HuH-7.5 (cell line): ENCODE measurements around the gene OR51F2.
"Not testable (repeated sequence)": the region's sequence is repeated elsewhere in the genome, so short reads cannot be mapped to it uniquely, and the experiment has no call there.

ENCODE experiments used
- DNase-seq: peaks from one replicate; pipeline ENCODE4 v3.0.0; 2011; ENCODE audit warnings: low spot score

The OR51F2 gene, protein sequence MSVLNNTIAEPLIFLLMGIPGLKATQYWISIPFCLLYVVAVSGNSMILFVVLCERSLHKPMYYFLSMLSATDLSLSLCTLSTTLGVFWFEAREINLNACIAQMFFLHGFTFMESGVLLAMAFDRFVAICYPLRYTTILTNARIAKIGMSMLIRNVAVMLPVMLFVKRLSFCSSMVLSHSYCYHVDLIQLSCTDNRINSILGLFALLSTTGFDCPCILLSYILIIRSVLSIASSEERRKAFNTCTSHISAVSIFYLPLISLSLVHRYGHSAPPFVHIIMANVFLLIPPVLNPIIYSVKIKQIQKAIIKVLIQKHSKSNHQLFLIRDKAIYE

DNA sequence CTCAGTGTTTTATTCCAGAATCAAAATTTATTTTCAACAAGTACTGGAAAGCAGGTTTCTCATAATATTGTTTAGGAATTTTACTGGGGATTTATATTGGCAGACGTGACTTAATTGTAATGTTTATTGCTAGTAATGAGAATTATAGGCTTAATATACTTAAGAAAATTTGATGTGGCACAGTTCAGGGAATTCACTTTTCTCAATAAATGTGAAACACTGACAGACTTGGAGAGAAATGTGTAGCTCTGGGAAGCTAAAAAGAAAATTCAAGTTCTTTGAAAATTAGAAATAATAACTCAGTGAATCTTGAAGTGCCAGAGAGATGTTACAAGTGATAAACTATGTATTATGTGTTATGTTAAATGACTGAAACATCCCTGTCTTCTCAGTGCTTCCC, at the start of gene OR51F2:
OR51F2 (plus strand) TSS at position 301 of the 400 bp plus-strand sequence. CDS start 101 bp downstream, outside the sequence.
- DNase-seq, result no peak

DNA sequence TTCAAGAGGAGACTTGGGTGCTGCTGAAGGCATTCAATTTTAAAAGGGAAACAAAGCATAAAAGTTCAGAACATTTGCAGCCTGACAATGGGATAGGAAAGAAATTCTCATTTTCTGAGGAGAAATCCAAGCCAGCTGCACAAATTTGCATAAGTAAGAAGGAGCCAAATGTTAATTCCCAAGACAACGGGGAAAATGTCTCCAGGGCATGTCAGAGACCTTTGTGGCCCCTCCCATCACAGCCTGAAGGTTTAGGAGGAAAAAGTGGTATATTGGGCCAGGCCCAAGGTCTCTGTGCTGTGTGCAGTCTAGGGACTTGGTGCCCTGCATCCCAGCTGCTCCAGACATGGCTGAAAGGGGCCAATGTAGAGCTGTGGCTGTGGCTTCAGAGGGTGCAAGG, 38.7 kb upstream of the OR51F2 start:
- no peak for DNase-seq

DNA sequence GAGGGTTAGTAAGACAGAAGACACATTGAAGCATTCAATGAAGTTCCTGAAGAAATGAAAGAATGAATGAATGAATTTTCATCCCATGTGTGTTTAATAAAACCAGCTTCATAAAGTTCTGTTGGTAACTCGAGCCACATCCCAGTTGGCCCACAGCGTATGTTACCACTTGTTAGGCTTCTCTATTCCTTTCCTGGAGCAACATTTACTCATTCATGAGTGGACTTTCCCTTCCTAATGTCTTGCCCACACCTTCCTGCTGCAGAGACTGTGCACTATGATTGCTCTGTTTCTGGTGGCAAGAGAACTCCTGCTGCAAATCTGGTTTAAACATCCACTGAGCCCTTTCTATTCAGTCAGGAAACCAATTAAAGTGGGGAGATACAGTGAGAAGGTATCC, 23.9 kb upstream of the OR51F2 start:
- DNase-seq, result no peak

DNA sequence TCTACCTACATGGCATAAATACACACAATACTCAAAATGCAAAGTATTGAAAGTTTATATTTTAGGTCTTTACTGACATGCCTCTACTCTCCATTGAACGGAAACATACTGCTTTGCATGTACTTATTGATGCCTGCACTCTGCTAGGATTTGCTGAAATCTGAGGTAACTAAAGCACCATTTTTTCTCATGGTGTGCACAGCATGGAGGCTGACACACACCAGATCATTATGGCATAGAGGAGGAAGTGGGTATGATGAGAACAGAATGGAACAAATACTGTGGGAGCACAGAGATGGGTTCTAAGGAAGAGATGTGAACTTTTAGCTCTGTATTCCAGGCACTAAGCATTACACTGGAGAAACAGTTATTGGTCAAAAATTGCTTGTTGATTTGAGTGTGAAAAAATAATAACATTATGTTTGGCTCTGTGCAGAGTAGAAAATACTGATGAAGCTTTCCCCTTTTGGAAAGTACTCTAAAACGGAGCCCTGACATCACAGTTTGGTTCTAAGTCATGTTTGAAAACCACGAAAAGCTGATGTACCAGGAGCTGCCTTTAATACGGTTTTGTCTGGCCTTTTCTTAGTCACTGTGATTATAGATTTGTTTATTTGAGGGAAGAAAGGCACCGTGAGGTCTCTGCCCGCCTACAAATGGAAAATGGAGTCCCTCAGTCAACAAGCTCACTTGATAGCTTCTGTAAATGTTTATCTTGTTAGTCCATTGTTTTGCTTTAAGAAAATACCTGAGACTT, 22.5 kb upstream of the OR51F2 start:
- no peak for DNase-seq

DNA sequence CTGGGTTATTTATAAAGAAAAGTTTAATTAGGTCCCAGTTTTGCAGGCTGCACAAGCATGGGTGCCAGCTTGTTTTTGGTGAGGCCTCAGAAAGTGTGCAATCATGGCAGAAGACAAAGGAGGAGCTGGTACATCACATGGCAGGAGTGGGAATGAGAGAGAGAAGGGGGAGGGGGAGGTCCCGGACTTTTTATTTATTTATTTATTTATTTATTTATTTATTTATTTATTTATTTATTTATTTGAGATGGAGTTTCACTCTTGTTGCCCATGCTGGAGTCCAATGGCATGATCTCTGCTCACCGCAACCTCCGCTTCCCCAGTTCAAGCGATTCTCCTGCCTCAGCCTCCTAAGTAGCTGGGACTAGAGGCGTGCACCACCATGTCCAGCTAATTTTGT, 19.8 kb upstream of the OR51F2 start:
- not testable (repeated sequence) for DNase-seq

DNA sequence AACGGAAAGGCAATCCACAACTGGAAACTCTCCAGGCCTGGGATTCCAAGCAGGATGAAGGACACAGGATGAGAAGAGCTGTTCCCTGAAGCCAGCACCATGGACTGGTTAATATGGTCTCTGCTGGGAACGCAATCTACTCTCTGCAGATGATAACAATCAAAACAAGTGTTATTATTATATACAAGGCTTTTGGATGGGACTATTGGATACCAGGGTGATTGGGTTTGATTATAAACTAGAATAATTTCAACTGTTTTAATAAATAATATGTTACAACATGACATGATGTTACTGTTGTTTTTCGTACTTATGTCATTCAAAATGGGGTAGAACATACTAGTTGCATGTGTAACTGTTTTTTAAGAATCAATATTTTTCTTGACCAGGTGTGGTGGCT, 16.8 kb upstream of the OR51F2 start, which contains the start of gene OR52R1:
OR52R1 (minus strand) TSS at position 101 of the 400 bp plus-strand sequence; CDS start at position 101, 0 bp downstream.
- DNase-seq, result no peak

DNA sequence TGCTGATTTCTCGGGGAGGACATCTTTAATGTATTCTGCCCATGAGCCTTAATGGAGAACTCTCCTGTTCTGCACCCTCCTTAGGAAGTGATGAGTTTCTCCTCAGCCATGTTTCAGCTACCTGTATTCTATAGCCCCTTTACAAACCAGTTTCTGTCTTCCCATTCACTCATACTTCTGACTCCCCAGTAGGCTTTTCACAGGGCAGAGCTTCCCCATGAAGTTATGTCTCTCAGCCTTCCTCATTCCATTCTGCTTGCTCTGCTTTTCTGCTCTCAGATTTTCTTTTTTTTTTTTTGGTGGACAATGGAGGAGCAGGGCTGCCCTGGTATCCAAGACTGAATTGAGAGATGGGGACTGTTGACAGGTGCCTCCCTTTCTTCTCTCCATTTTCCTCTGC, 12.6 kb upstream of the OR51F2 start:
- DNase-seq, result no peak

DNA sequence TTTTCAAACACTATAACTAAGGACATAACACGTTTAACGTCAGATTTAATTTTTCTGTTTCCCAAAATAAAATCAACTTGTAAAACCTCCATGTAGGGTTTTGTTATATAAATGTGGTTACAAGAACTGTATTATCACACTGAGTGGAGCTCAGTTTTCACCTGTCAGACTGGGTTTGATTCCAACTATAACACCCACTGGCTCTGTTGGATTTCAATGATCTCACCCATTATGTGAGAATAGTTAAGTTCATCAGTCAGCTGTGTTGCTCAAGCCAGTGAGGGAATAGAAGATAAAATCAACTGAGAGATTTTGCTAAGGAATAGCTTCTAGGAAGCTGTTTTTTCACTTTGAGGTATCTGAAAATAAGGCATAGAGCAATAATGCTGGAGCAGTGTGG, 11.9 kb upstream of the OR51F2 start:
- DNase-seq, result no peak

DNA sequence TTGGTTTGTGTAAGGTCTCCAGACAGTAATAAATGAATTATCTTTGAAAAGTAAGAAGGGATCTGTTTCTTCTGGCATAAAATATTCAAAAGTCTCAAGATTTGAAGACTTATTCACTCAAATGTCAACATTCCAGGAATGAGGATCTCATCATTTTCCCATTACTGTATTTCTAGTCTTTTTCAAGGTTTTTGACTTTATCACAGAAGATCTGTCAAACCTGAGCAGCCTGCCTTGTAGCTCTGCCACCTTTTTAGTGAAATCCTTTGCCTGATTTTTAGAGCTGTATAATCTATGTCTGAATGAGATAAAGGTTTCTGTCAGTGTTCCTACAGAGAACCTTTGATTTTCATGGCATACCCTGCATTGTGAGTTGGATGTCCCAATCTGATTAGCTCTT, 4.0 kb downstream of the OR51F2 start:
- DNase-seq, result no peak

DNA sequence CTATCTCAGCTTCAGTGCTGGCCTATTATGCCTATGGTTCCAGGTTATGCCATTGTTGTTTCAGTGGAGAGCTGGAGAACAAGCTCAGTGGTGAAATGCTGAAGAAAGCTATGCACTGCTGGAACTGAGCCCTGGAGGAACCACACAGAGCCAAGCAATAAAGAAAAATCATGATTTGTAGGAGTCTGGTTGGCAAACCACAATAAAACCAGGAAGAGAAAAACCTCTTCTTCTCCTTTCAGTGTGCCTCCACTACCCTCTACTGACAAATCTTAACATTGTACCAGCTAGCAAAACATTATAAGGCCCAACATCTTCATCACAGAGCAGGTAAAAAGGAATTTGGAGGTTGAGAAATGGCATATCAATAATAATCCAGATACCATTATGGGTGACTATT, 5.3 kb downstream of the OR51F2 start:
- DNase-seq, result no peak

DNA sequence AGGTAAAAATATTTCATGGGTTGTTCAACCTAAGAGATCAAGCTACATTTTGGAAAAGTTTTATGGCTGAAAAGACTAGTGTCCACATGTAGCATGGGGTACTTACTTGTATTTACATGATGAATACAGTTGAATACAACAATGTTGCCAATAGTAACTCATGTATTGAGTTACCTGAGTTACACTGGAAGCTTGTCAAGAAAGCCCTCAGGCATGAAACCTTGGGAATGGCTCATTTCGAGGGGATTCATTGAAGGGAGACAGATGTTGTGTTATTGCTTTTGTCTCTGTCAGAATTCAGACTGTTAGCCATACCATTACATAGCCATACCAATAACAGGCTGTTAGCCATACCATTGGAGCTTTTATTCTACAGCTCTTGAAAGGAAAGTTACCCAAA, 9.2 kb downstream of the OR51F2 start:
- no peak for DNase-seq

DNA sequence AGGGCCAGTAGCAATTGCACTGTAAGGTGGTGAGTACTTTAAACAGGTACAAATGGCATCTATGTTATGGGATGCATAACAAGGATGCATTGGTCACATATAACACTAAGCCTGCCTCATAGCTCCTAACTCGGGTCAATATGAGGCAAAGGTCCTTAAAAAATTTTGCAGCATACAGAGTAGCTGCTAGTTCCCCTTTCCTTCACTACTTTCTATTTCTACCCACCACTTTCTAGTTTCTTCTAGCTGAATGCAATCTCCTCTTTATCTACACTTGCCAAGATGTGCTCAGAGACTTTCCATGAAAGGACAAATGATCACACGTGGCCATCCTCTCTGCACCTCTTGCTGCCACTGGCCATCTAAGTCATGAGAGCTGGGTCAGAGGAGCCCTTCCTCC, 9.8 kb downstream of the OR51F2 start:
- DNase-seq, result no peak

DNA sequence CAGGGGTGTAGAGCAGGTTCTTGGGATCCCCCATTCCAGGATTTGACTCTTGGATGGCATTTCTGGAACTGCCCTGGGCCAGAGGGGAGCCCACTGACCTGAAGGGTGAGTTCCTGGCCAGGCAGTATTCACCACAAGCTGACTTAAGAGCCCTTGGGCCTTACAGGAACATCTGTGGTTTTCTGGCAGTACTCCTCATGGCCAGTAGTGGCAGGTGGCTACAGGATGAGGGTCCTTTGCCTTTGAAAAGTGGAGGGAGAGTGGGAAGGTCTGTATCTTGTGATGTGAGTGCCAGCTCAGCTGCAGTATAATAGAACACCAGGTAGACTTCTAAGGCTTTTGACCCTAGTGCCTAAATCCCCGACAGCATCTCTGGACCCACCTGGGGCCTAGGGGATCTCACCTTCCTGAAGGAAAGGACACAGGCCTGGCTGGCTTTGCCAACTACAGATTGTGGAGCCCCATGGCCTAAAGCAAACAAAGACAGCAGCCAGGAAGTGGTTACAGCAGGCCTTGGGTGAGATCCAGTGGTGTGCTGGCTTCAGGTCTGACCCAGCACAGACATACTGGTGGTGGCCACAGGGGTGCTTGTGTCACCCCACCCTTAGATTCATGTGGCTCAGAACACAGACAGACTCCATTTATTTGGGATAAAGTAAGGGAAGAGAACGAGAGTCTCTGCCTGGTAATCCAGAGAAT, 18.9 kb downstream of the OR51F2 start:
- DNase-seq, result no peak

DNA sequence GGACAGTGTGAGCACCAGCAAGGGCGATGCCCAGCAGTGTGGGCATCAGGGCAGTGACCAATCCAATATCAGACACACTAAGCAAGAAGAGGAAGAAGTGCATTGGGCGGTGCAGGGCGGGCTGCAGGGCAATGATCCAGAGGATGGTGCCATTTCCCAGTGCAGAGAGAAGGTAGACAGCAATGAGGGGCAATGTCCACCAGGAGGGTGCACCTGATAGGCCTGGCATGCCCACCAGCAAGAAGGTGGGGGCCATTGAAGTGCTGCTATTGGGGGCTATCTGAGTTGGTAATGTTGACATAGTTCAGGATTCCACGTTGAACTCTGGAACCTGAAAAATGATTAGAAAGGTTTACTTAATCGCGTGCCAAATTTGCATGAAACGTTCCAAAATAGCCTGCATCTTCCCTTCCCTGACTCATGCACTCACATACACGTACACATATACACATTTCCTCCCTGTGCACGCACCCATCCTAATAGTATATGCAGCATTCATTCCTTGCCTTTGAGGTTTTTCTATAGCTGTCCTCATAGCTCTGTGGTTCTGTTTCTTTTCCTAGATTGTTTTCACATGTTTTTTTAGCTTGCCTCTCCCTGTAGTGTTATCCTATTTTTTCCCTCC, 27.9 kb downstream of the OR51F2 start, which contains the start of gene OR51S1:
OR51S1 (minus strand) TSS at position 301 of the 625 bp plus-strand sequence; CDS start at position 301, 0 bp downstream.
- DNase-seq, result no peak

DNA sequence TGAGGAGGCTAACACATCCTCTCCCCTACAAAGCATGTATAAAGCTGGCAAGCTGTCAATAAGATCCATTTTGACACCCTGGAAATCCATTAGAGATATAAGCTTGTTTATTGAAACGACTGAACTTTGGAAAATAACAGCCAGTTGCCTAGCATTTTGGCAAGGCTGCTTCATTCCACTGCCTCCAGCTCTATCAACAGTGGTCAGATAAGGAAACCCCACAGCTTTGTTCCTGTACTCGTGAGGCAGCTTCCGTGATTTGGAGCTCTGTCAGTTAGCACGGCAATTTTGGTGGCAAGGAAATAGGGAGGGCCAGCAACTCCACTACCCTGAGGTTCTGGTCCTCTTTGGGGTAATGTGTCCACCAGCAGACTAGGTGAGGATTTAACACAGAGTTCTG, 29.9 kb downstream of the OR51F2 start:
- no peak for DNase-seq

DNA sequence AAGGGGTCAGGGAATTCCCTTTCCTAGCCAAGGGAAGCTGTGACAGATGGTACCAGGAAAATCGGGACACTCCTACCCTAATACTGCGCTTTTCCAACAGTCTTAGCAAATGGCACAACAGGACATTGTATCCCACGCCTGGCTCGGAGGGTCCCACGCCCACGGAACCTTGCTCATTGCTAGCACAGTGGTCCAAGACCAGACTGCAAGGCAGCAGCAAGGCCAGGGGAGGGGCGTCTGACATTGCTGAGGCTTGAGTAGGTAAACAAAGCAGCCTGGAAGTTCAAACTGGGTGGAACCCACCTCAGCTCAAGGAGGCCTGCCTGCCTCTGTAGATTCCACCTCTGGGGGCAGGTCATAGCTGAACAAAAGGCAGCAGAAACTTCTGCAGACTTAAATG, 33.2 kb downstream of the OR51F2 start:
- DNase-seq, result not testable (repeated sequence)

DNA sequence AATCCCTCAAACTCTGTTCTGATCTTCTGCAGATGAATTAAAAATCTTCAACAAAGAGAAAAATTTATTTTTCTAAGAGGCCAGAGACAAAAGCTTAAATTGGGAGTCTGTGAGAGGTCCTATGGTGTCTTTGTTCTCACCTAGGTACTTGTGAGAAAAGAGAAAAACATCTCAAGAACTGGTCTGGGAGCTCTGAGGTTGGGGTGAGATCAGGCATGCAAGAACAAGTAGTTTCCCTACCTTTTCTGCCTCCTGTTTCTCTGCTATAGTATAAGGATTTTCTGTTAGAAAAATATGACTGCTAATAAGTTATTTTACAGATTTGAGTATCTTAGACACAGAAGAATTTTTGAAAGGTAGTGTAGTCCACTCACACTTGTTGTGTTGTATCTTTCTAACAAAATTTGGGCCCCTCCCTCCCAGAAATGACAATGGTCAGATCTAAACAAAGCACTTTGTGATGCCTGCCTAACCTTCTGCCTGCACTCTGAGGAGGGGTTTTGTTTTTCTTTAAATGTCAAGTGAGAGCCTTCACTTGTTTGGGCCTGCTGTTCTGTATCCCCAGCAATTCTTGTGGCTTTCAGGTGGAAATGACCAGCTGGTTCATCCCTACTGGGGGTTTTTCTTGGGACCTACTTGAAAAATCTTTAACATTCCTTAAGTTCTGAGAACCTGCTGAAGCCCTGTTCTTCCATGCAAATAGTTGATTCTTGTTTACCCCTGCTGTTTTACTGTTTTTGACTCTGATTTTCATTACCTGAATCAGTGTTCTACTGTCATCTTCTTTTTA, 41.5 kb downstream of the OR51F2 start:
- DNase-seq, result no peak

DNA sequence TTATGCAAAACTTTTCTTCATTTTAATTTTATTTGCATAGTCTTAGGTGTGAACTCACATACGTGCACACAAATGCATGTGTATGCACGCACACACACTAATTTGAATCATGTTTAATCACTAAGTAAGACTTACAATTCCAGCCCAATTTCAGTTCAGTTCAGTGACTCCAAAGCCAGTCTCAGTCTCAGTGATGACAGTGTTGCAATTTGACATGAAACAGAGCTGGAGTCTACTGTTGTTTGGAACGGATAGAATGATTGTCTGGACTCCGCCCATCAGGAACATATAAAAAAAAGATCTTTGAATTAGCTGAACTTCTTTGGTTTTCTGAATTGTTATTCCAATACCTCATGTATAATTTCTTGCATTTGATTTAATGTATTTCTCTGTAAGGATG, 42.8 kb downstream of the OR51F2 start:
- DNase-seq, result no peak

DNA sequence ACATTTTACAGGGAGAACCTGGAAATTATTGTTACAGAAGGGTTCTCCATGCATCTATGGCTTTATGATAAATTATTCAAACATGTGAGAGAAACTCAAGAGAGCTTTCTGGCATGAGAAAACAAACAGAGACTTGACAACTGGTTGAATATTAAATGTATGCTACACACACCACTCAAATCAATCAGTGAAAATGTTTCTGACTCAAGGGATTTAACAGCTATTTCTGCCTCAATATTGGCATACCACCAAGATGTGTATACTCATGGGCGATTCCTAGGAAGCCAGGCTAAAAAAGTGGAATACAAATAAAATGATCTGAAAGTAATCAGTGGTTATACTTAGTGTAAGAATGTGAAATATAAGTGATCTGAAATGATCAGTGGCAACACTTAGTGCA, 44.7 kb downstream of the OR51F2 start:
- DNase-seq, result no peak
